HEK293 (cell line): ENCODE results near the gene PTH2R.

Experiments used
- CTCF ChIA-PET: fragments of 350-600 bp; formaldehyde crosslinking; extraction: SDS; loops from one replicate; lab custom pipeline; 2021; ENCODE audit warnings: antibody characterized with exemption; lab: Yijun Ruan, JAX
- POLR2A ChIA-PET: fragments of 300-600 bp; formaldehyde crosslinking; extraction: SDS; loops from one replicate; lab custom pipeline; 2020; ENCODE audit warnings: antibody characterized with exemption, inconsistent platforms; lab: Yijun Ruan, JAX
- H3K27ac ChIP-seq: fragments of 200-500 bp; sonication (Bioruptor generic); 2 replicates; pipeline ENCODE4 v1.5.1; 2014; ENCODE audit warnings: low read depth, low read length, control low read depth, inconsistent platforms; ENCODE audit errors: extremely low read depth
- H3K36me3 ChIP-seq, 2 experiments: fragments of 200-500 bp in 1 of 2; sonication (Bioruptor generic) in 1 of 2; 1 replicate in 1 of 2; 2 replicates in 1 of 2; pipeline ENCODE4 v1.5.1; 2014 to 2017; ENCODE audit warnings: inconsistent platforms in 2 of 2, low read length in 2 of 2; ENCODE audit not compliant: control insufficient read depth in 2 of 2, insufficient read depth in 1 of 2
- H3K4me1 ChIP-seq: fragments of 200-500 bp; sonication (Bioruptor generic); 2 replicates; pipeline ENCODE4 v1.5.1; 2014; ENCODE audit warnings: mild to moderate bottlenecking, low read length, inconsistent platforms; ENCODE audit not compliant: control insufficient read depth, insufficient read depth
- H3K4me3 ChIP-seq: 2 replicates; pipeline ENCODE4 v1.5.1; 2011; ENCODE audit warnings: low read depth, mild to moderate bottlenecking, control low read depth, low read length, moderate library complexity
- H3K9me3 ChIP-seq: fragments of 200-500 bp; sonication (Bioruptor generic); 2 replicates; pipeline ENCODE4 v1.5.1; 2014; ENCODE audit warnings: low read depth, low read length, inconsistent platforms; ENCODE audit not compliant: control insufficient read depth, insufficient read depth
- GFI1B ChIP-seq: fragments of 450-650 bp; formaldehyde crosslinking; IDR thresholded peaks from 2 replicates; pipeline ENCODE4 v1.5.1; 2016; ENCODE audit warnings: missing biosample characterization, missing genetic modification characterization
- KLF9 ChIP-seq: fragments of 450-650 bp; formaldehyde crosslinking; IDR thresholded peaks from 2 replicates; pipeline ENCODE4 v1.5.1; 2016; ENCODE audit warnings: missing biosample characterization, missing genetic modification characterization, low read depth
- SALL2 ChIP-seq: fragments of 450-650 bp; formaldehyde crosslinking; IDR thresholded peaks from 2 replicates; pipeline ENCODE4 v1.5.0; 2017; ENCODE audit warnings: missing biosample characterization, mild to moderate bottlenecking, missing genetic modification characterization, borderline replicate concordance
- SP2 ChIP-seq: fragments of 450-650 bp; formaldehyde crosslinking; IDR thresholded peaks from 2 replicates; pipeline ENCODE4 v1.5.1; 2016; ENCODE audit warnings: missing biosample characterization, missing genetic modification characterization
- ZBTB1 ChIP-seq: fragments of 450-650 bp; formaldehyde crosslinking; IDR thresholded peaks from 2 replicates; pipeline ENCODE4 v1.5.1; 2016; ENCODE audit warnings: missing biosample characterization, missing genetic modification characterization
- ZBTB11 ChIP-seq: fragments of 450-650 bp; formaldehyde crosslinking; conservative IDR thresholded peaks from 2 replicates; pipeline ENCODE4 v1.5.1; 2016; ENCODE audit warnings: low read depth, missing biosample characterization, missing genetic modification characterization
- ZBTB44 ChIP-seq: fragments of 450-650 bp; IDR thresholded peaks from 2 replicates; pipeline ENCODE4 v1.5.1; 2018; ENCODE audit warnings: missing biosample characterization, mild to moderate bottlenecking, missing genetic modification characterization
- ZNF132 ChIP-seq: fragments of 450-650 bp; formaldehyde crosslinking; IDR thresholded peaks from 2 replicates; pipeline ENCODE4 v1.5.1; 2017; ENCODE audit warnings: missing biosample characterization, missing genetic modification characterization, borderline replicate concordance
- ZNF140 ChIP-seq: fragments of 450-650 bp; formaldehyde crosslinking; IDR thresholded peaks from 2 replicates; pipeline ENCODE4 v1.5.1; 2016; ENCODE audit warnings: missing biosample characterization, missing genetic modification characterization
- ZNF148 ChIP-seq: fragments of 450-650 bp; formaldehyde crosslinking; IDR thresholded peaks from 2 replicates; pipeline ENCODE4 v1.5.0; 2017; ENCODE audit warnings: missing biosample characterization, missing genetic modification characterization, borderline replicate concordance
- ZNF16 ChIP-seq: fragments of 450-650 bp; formaldehyde crosslinking; IDR thresholded peaks from 2 replicates; pipeline ENCODE4 v1.5.1; 2016; ENCODE audit warnings: low read depth, missing biosample characterization, missing genetic modification characterization
- ZNF202 ChIP-seq: fragments of 450-650 bp; formaldehyde crosslinking; IDR thresholded peaks from 2 replicates; pipeline ENCODE4 v1.5.1; 2016; ENCODE audit warnings: missing biosample characterization, missing genetic modification characterization, borderline replicate concordance
- ZNF354C ChIP-seq: fragments of 450-650 bp; formaldehyde crosslinking; IDR thresholded peaks from 2 replicates; pipeline ENCODE4 v1.5.1; 2016; ENCODE audit warnings: missing biosample characterization, missing genetic modification characterization, low read depth, borderline replicate concordance
- ZNF426 ChIP-seq: fragments of 450-650 bp; formaldehyde crosslinking; IDR thresholded peaks from 2 replicates; pipeline ENCODE4 v1.5.1; 2017; ENCODE audit warnings: missing biosample characterization, missing genetic modification characterization, mild to moderate bottlenecking, inconsistent platforms, moderate library complexity
- ZNF555 ChIP-seq: fragments of 450-650 bp; formaldehyde crosslinking; conservative IDR thresholded peaks from 2 replicates; pipeline ENCODE4 v1.5.1; 2017; ENCODE audit warnings: missing biosample characterization, mild to moderate bottlenecking, missing genetic modification characterization, inconsistent platforms
- ZNF580 ChIP-seq: fragments of 450-650 bp; formaldehyde crosslinking; IDR thresholded peaks from 2 replicates; pipeline ENCODE4 v1.5.1; 2016; ENCODE audit warnings: missing biosample characterization, missing genetic modification characterization
- ZNF621 ChIP-seq: fragments of 450-650 bp; formaldehyde crosslinking; IDR thresholded peaks from 2 replicates; pipeline ENCODE4 v1.5.1; 2017; ENCODE audit warnings: missing biosample characterization, missing genetic modification characterization
- ZNF623 ChIP-seq: fragments of 450-650 bp; formaldehyde crosslinking; IDR thresholded peaks from 2 replicates; pipeline ENCODE4 v1.5.1; 2016; ENCODE audit warnings: missing biosample characterization, missing genetic modification characterization
- ZNF626 ChIP-seq: fragments of 450-650 bp; sonication (Bioruptor Pico); formaldehyde crosslinking; IDR thresholded peaks from 2 replicates; pipeline ENCODE4 v1.5.1; 2018; ENCODE audit warnings: missing biosample characterization, missing genetic modification characterization, inconsistent platforms
- ZNF654 ChIP-seq: fragments of 450-650 bp; formaldehyde crosslinking; IDR thresholded peaks from 2 replicates; pipeline ENCODE4 v1.5.1; 2016; ENCODE audit warnings: low read depth, missing biosample characterization, missing genetic modification characterization

PTH2R gene

GRCh38 chr2:208447447-208447846 lies 40.9 kb downstream of the PTH2R start (continued):
- TF ChIP-seq ZNF623 (tag by site-specific recombination): peak; percentile 46; the same call in 1 of the 2 replicates
- peak; percentile 75 for TF ChIP-seq ZBTB11 (tag by site-specific recombination)
- peak; percentile 55; the same call in 1 of the 2 replicates for TF ChIP-seq ZNF202 (tag by site-specific recombination)
- TF ChIP-seq ZNF140: peak; percentile 56; the same call in 1 of the 2 replicates
- TF ChIP-seq ZNF555 (tag by site-specific recombination): peak; percentile 44

GRCh38 chr2:208451061-208451460 lies 44.5 kb downstream of the PTH2R start:
- H3K36me3 ChIP-seq: no peaks in the 10 kb centered on the region
- ChIA-PET POLR2A (no interaction called here), CTCF (interaction anchor here (0.6 to 1.1 kb wide), 3 partner anchors 15 to 555 kb away, joined by 3 read pairs; no protein-coding TSS in a partner anchor)
- no peak for TF ChIP-seq ZBTB44
- TF ChIP-seq ZNF148: no peak
- no peak for TF ChIP-seq SALL2 (tag by site-specific recombination)
- TF ChIP-seq GFI1B (tag by site-specific recombination): no peak
- TF ChIP-seq ZNF16 (tag by site-specific recombination): no peak
- TF ChIP-seq ZBTB1 (tag by site-specific recombination): no peak
- TF ChIP-seq ZNF621 (tag by site-specific recombination): no peak
- TF ChIP-seq ZNF626: no peak
- TF ChIP-seq SP2 (tag by site-specific recombination): no peak
- no peak for TF ChIP-seq ZNF354C
- TF ChIP-seq ZNF654 (tag by site-specific recombination): no peak
- TF ChIP-seq ZNF132 (tag by site-specific recombination): no peak
- no peak for TF ChIP-seq KLF9 (tag by site-specific recombination)
- TF ChIP-seq ZNF426 (tag by site-specific recombination): no peak
- TF ChIP-seq ZNF580 (tag by site-specific recombination): no peak
- H3K9me3 ChIP-seq: no peaks in the 10 kb centered on the region
- no peak overlapping the region for H3K27ac ChIP-seq
- no peaks in the 10 kb centered on the region for H3K4me1 ChIP-seq
- no peak overlapping the region for H3K4me3 ChIP-seq
